GM10248 (cell line): ENCODE measurements around the gene GAS7.

ENCODE experiments used
- CTCF ChIA-PET: fragments of 300-600 bp; sonication (Branson Sonifier 250); formaldehyde crosslinking; extraction: SDS; loops from one replicate; lab custom pipeline; 2021; ENCODE audit warnings: antibody characterized with exemption; lab: Yijun Ruan, JAX
- POLR2A ChIA-PET: fragments of 350-650 bp; sonication (Branson Sonifier 250); formaldehyde crosslinking; extraction: SDS; loops from one replicate; lab custom pipeline; 2020; ENCODE audit warnings: antibody characterized with exemption; lab: Yijun Ruan, JAX
- DNase-seq: peaks from one replicate; pipeline ENCODE4 v3.0.0; 2012; ENCODE audit errors: extremely low spot score
- CTCF ChIP-seq: IDR thresholded peaks from 2 replicates; pipeline ENCODE4 v1.5.1; 2012; ENCODE audit warnings: mild to moderate bottlenecking, low read depth; ENCODE audit errors: extremely low read depth, missing control alignments, control extremely low read depth

The GAS7 gene

DNA sequence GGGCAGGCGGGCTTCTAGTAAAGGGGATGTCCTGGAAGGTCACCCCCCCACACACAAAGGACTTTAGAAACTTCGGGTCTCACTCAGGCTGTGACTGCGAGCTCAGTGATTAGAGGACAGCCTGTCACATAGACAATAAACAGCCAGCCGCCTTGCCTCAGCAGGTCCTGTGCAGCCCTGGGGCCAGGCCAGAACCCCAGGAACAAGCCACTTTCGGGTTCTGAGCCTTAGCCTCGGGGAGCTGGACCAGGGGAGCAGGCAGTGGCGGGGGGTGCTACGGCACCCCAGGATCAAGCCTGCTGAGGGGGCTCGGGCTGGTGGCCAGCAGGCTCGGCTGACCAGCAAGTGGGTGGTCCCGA lies 1.1 kb downstream of the GAS7 start:
- no peak for TF ChIP-seq CTCF
- POLR2A ChIA-PET, result no interaction called here
- no peak for DNase-seq
- CTCF ChIA-PET, result no interaction called here

- no peak for DNase-seq
- no peak for TF ChIP-seq CTCF
- ChIA-PET CTCF (no interaction called here), POLR2A (no interaction called here)
These were observed 1.5 kb downstream of the GAS7 start for GRCh38 chr17:10196941-10197340.

GRCh38 chr17:10196384-10196895 lies 2.0 kb downstream of the GAS7 start:
- ChIA-PET POLR2A (no interaction called here), CTCF (no interaction called here)
- DNase-seq, result no peak
- no peak for TF ChIP-seq CTCF

DNA sequence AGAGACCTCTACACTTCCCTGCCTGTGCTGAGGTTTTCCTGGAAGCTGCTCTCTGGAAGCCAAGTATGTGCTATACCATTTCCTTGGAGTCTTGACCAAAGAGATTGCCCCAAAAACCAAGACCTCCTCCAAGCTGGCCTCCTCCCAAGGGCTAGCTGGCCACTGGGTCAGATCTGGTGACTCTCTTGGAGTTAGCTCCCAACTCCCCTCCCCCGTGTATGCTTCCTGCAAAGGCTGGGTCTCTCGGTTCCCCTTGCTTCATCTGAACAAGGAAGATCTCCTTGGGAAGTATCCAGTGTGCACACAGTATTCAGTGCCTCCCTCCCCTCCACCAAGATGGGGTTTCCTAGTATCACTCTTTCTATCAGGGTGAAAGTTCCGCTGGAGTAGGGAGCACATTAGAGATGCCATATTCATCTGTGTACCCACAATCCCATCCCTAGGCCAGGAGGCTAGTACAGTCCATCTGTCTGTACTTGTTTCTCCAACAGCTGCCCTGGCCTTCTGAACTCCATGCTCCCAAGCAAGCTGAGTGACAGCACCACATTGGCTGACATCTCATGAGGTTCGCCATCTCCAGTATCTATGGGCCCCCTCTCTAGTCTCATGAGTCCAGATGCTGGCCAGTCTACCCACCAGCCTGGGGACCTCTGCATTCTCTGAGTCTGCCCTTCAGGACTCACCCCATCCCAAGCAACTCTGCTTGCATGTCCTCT lies 3.2 kb downstream of the GAS7 start:
- ChIA-PET CTCF (interaction anchor here (1.1 kb wide), 1 partner anchor 270 kb away, joined by 3 read pairs; no protein-coding TSS in a partner anchor), POLR2A (interaction anchor here (0.7 kb wide), 1 partner anchor 583 kb away, joined by 8 read pairs; no protein-coding TSS in a partner anchor)
- TF ChIP-seq CTCF, result no peak
- no peak for DNase-seq

- DNase-seq, result no peak
- POLR2A ChIA-PET, result no interaction called here
- CTCF ChIA-PET, result no interaction called here
- TF ChIP-seq CTCF, result no peak
These were observed 4.8 kb downstream of the GAS7 start for GRCh38 chr17:10193632-10194031.

GRCh38 chr17:10192972-10193371 lies 5.4 kb downstream of the GAS7 start:
- ChIA-PET POLR2A (no interaction called here), CTCF (interaction anchor here (0.7 to 0.9 kb wide), 2 partner anchors 21 to 34 kb away, joined by 3 to 4 read pairs; no protein-coding TSS in a partner anchor)
- no peak for TF ChIP-seq CTCF
- no peak for DNase-seq
